Ascending aorta (tissue), 2 donors: ENCODE results near the gene MGP. TPM values are rescaled to one million over a fixed set of nuclear protein-coding genes. Genes with fewer than 3 reads are reported as not detected.
A peak's percentile ranks its signal among the peaks of the same experiment; 100 is the strongest.

ENCODE experiments used
- DNase-seq, 2 donors: peaks; one replicate each; pipeline ENCODE4 v3.0.0-alpha.2; 2019; ENCODE audit warnings: low spot score in 2 of 2
- H3K27ac ChIP-seq, 2 donors: fragments of 200-600 bp; sonication (generic); one replicate each; pipeline ENCODE4 v1.5.1; 2016 to 2017; ENCODE audit warnings: mild to moderate bottlenecking in 1 of 2
- H3K27me3 ChIP-seq: fragments of 200-600 bp; sonication (generic); one replicate; pipeline ENCODE4 v1.5.1; 2017
- H3K36me3 ChIP-seq, 2 donors: fragments of 200-600 bp; sonication (generic); one replicate each; pipeline ENCODE4 v1.5.1; 2016
- H3K4me1 ChIP-seq, 2 donors: fragments of 200-600 bp; sonication (generic); one replicate each; pipeline ENCODE4 v1.5.1; 2016 to 2017; ENCODE audit warnings: mild to moderate bottlenecking in 1 of 2
- H3K4me3 ChIP-seq, 2 donors: fragments of 200-600 bp; sonication (generic); one replicate each; pipeline ENCODE4 v1.5.1; 2016 to 2017; ENCODE audit warnings: mild to moderate bottlenecking in 1 of 2
- H3K9me3 ChIP-seq, 2 donors: fragments of 200-600 bp; sonication (generic); one replicate each; pipeline ENCODE4 v1.5.1; 2016
- intact Hi-C: fragments of 100-400 bp; cut with DNase I; formaldehyde crosslinking; loops from one replicate; pipeline ENCODE4 v1.15.1; 2023
- total RNA-seq: library from RNA; depleted of rRNA; stranded (reverse); fragments of >200 nt; gene quantifications from one replicate; pipeline ENCODE4 v1.1.0, GENCODE V29; 2016
- TF ChIP-seq, protein P1 (sequence below), 3 experiments: fragments of 200-600 bp in 2 of 3; fragments of 450-650 bp in 1 of 3; sonication (generic) in 2 of 3; IDR thresholded peaks; one replicate each; pipeline ENCODE4 v1.5.1; 2016 to 2019; ENCODE audit warnings: antibody characterized with exemption in 3 of 3, mild to moderate bottlenecking in 1 of 3, moderate library complexity in 1 of 3

Gene MGP
- total RNA-seq, 1 donor from 2014 or later: 3,618 TPM

DNA sequence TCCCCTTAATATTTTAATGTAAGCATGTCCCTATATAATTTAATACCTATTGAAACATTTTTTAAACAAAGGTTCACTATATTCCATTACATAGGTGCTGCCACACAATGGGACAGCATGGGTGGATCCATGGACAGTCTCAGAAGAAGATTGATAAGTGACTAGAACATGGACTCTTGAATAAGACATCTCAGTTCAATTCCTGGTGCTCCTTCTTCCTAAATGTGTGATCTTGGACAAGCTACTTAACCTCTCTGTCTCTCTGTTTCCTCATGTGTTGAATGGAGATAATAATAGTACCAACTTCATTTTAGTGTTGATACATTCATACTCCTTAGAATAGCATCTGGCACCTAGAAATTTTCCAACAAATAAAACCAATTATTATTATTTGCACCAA is 41.3 kb downstream of the MGP start:
- intact Hi-C loops: loop anchor here (2.0 to 10.0 kb wide), 4 partner anchors 68 to 680 kb away; partner anchors contain the start of gene RERG
- Histone ChIP-seq H3K9me3 (no peaks in the 10 kb centered on the region), H3K27ac (peak overlapping the region; percentile 72 to 87), H3K4me1 (peaks cover 8 to 66% of the 10 kb centered on the region in 2 donors), H3K36me3 (no peaks in the 10 kb centered on the region), H3K27me3 (no peaks in the 10 kb centered on the region), H3K4me3 (no peak overlapping the region)
- no peak for DNase-seq
- TF ChIP-seq, protein P1, sequence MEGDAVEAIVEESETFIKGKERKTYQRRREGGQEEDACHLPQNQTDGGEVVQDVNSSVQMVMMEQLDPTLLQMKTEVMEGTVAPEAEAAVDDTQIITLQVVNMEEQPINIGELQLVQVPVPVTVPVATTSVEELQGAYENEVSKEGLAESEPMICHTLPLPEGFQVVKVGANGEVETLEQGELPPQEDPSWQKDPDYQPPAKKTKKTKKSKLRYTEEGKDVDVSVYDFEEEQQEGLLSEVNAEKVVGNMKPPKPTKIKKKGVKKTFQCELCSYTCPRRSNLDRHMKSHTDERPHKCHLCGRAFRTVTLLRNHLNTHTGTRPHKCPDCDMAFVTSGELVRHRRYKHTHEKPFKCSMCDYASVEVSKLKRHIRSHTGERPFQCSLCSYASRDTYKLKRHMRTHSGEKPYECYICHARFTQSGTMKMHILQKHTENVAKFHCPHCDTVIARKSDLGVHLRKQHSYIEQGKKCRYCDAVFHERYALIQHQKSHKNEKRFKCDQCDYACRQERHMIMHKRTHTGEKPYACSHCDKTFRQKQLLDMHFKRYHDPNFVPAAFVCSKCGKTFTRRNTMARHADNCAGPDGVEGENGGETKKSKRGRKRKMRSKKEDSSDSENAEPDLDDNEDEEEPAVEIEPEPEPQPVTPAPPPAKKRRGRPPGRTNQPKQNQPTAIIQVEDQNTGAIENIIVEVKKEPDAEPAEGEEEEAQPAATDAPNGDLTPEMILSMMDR (IDR thresholded peaks at IDR 0.05): no peak

DNA sequence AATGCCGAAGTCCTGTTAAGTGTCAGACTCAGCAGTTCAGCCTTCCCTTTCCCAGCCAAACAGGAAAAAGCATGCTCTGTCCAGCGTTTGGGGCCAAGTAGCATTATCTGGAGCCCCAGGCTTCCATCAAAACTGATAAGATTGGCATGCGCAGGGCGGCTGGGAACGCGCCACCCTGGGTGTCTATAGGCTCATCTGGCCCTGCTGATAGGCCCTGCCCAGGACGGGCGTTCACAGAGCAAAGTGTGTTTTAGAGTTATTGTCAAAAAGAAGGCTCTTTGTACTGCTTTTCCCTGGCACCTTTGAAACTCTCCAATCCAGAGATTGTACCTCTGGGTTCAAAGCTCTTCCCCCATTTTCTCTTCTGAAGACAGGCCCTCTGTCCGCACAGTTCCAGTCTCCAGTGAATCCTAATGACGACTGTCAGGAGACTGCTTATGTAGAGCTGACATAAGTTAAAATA is 42.2 kb downstream of the MGP start, which contains the start of gene ART4:
ART4 (minus strand) TSS at position 102 of the 463 bp plus-strand sequence. CDS start 413 bp downstream, outside the sequence.
- TF ChIP-seq, protein P1 (IDR thresholded peaks at IDR 0.05): no peak
- no peaks in the 10 kb centered on the region for H3K9me3 ChIP-seq
- H3K4me3 ChIP-seq: peak within 1 kb of the TSS; percentile 15 to 50
- H3K36me3 ChIP-seq: no peaks in the 10 kb centered on the region
- peak within 1 kb of the TSS; percentile 72 to 87 for H3K27ac ChIP-seq
- intact Hi-C loops: loop anchor here (5.0 to 10.0 kb wide), 2 partner anchors 429 to 681 kb away; no protein-coding TSS in a partner anchor
- no peak for DNase-seq
- H3K27me3 ChIP-seq: no peaks in the 10 kb centered on the region
- H3K4me1 ChIP-seq: peaks cover 8 to 58% of the 10 kb centered on the region in 2 donors

DNA sequence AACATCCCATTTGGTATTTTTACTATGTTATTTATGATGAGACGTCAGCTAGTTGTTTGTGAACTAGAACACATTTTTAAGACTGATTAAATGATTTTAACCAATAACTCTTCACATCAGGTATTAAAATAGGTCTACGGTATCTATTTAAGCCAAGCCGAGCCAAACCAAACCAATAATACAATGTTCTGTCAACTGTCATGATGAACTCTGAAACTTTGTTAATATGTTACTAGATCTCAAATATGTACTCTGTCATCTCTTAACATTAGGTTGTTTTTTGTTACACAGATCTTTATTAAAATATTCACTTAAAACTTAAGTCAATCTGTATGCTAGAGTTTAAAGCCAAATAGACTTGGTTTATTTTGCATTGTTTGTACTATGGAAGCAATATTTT is 43.3 kb downstream of the MGP start:
- intact Hi-C loops: loop anchor here (5.0 to 10.0 kb wide), 2 partner anchors 430 to 682 kb away; no protein-coding TSS in a partner anchor
- Histone ChIP-seq H3K27me3 (no peaks in the 10 kb centered on the region), H3K9me3 (no peaks in the 10 kb centered on the region), H3K4me1 (peaks cover 8 to 56% of the 10 kb centered on the region in 2 donors), H3K27ac (peak overlapping the region; percentile 72 to 87), H3K36me3 (no peaks in the 10 kb centered on the region), H3K4me3 (peak overlapping the region; percentile 7 to 50)
- no peak for DNase-seq
- TF ChIP-seq, protein P1 (IDR thresholded peaks at IDR 0.05): no peak

DNA sequence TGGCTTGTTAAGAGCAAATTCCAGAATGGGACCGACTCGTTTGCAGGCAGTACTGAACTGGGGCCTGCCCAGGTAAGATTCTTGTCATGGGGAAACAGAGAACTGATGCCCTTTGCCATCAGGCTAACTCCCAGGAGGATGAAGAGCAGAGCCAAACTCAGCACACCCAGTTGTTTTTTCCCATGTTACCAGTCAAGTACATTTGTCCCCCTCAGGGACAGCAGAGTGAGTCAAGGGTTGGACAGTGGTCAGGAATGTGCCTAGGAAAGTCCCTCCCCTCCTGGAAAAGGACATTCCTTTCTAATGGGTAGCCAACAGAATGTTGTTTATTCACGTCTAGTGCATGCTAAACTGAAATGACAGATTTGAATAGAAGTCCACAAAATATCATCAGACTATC is 43.9 kb downstream of the MGP start:
- H3K27ac ChIP-seq: peak overlapping the region; percentile 72 to 87

DNA sequence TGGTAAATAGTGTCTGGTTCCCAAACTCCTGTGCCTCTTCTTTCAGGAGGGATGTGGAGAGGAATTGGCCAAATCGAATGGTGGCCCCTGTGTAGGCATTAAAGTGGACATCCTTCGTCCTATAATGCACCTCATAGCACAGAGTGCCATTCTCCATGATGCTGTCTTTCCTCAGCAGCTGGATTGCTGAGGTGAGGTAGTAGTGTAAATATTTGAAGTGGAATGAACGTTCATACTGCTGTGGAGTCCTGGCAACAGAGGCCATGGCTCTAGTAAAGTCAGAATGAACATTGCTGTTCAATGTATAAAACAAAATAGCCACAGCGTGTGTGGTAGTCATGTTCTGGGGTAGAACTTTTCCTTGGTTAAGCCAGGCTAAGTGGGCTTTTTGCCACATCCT is 45.0 kb downstream of the MGP start:
- peak overlapping the region in 1 of 2 donors; percentile 50 for H3K4me3 ChIP-seq
- no peak for DNase-seq
- peak overlapping the region; percentile 72 to 87 for H3K27ac ChIP-seq
- no peaks in the 10 kb centered on the region for H3K36me3 ChIP-seq
- no peaks in the 10 kb centered on the region for H3K27me3 ChIP-seq
- TF ChIP-seq, protein P1 (IDR thresholded peaks at IDR 0.05): no peak
- intact Hi-C loops: loop anchor here (2.0 to 10.0 kb wide), 3 partner anchors 38 to 684 kb away; partner anchors contain the start of genes C12orf60 and WBP11
- peaks cover 7 to 43% of the 10 kb centered on the region in 2 donors for H3K4me1 ChIP-seq
- no peaks in the 10 kb centered on the region for H3K9me3 ChIP-seq

More for the DNA sequence above, 43.9 kb downstream of the MGP start:
- H3K36me3 ChIP-seq: no peaks in the 10 kb centered on the region
- H3K4me3 ChIP-seq: peak overlapping the region; percentile 7 to 50
- intact Hi-C loops: loop anchor here (2.0 to 10.0 kb wide), 3 partner anchors 39 to 683 kb away; partner anchors contain the start of genes C12orf60 and WBP11
- DNase-seq: peak; percentile 19 to 91
- TF ChIP-seq, protein P1 (IDR thresholded peaks at IDR 0.05): no peak
- peaks cover 8 to 52% of the 10 kb centered on the region in 2 donors for H3K4me1 ChIP-seq
- H3K9me3 ChIP-seq: no peaks in the 10 kb centered on the region
- no peaks in the 10 kb centered on the region for H3K27me3 ChIP-seq
